ENCODE measurements around the gene LYAR. TPM values are rescaled to one million over a fixed set of nuclear protein-coding genes. Genes with fewer than 3 reads are reported as not detected.

Gene LYAR
- total RNA-seq, 1 experiment from 2014 or later = 37.5 TPM

GRCh38 chr4:4268776-4269175, 21.2 kb downstream of the LYAR start:
- H3K27ac ChIP-seq (ENCODE audit: low read length) = no peak overlapping the region
- TF ChIP-seq EZH2 (IDR thresholded peaks at IDR 0.05; ENCODE audit: low read length, unreplicated experiment) (no peak), EZH2phosphoT487 (IDR thresholded peaks at IDR 0.05; ENCODE audit: borderline replicate concordance, low read length) (no peak), CTCF (conservative IDR thresholded peaks at IDR 0.05; ENCODE audit: low read depth, low read length) (no peak)
- H3K4me2 ChIP-seq (ENCODE audit: low read length) = no peak overlapping the region
- ChIA-PET POLR2A (ENCODE audit: unreplicated experiment) (no interaction called here), CTCF (no interaction called here)
- H3K4me3 ChIP-seq (ENCODE audit: low read length) = no peak overlapping the region
- no peak overlapping the region for H3K9ac ChIP-seq (ENCODE audit: low read length)
- H3K79me2 ChIP-seq (ENCODE audit: low read length) = no peaks in the 10 kb centered on the region
- H2AFZ ChIP-seq (ENCODE audit: low read length) = no peak overlapping the region
- no peaks in the 10 kb centered on the region for H3K9me2 ChIP-seq (replicated peaks; ENCODE audit: low read length)
- no peak for DNase-seq
- BruUV-seq (replicated peaks) = no TSS peak
- ATAC-seq = no peak
- intact Hi-C loops (cut with micrococcal nuclease) = no loop called here
- H3K9me3 ChIP-seq (ENCODE audit: low read length) = no peaks in the 10 kb centered on the region
- peaks cover 10% of the 10 kb centered on the region; the same call in 1 of the 2 replicates for H3K4me1 ChIP-seq (ENCODE audit: insufficient read depth, low read length)
- H3K36me3 ChIP-seq (ENCODE audit: low read depth, low read length) = peaks cover 17% of the 10 kb centered on the region
- H3K27me3 ChIP-seq (ENCODE audit: low read length) = no peaks in the 10 kb centered on the region
- no peaks in the 10 kb centered on the region for H4K20me1 ChIP-seq (ENCODE audit: low read length)
- no peaks in the 10 kb centered on the region for H3F3A ChIP-seq (ENCODE audit: low read length, unreplicated experiment)

GRCh38 chr4:4267981-4268380, 22.0 kb downstream of the LYAR start:
- H3K9me2 ChIP-seq (replicated peaks; ENCODE audit: low read length) = no peaks in the 10 kb centered on the region
- no peak overlapping the region for H2AFZ ChIP-seq (ENCODE audit: low read length)
- ChIA-PET POLR2A (ENCODE audit: unreplicated experiment) (no interaction called here), CTCF (no interaction called here)
- H4K20me1 ChIP-seq (ENCODE audit: low read length) = no peaks in the 10 kb centered on the region
- H3K27ac ChIP-seq (ENCODE audit: low read length) = no peak overlapping the region
- H3K4me3 ChIP-seq (ENCODE audit: low read length) = no peak overlapping the region
- no peak for ATAC-seq
- no peaks in the 10 kb centered on the region for H3K27me3 ChIP-seq (ENCODE audit: low read length)
- H3K36me3 ChIP-seq (ENCODE audit: low read depth, low read length) = peaks cover 15% of the 10 kb centered on the region; the same call in 1 of the 2 replicates
- H3K4me2 ChIP-seq (ENCODE audit: low read length) = no peak overlapping the region
- H3K79me2 ChIP-seq (ENCODE audit: low read length) = no peaks in the 10 kb centered on the region
- no peak overlapping the region for H3K9ac ChIP-seq (ENCODE audit: low read length)
- H3F3A ChIP-seq (ENCODE audit: low read length, unreplicated experiment) = no peaks in the 10 kb centered on the region
- H3K4me1 ChIP-seq (ENCODE audit: insufficient read depth, low read length) = peaks cover 10% of the 10 kb centered on the region; the same call in 1 of the 2 replicates
- BruUV-seq (replicated peaks) = TSS peak; percentile 24
- TF ChIP-seq CTCF (conservative IDR thresholded peaks at IDR 0.05; ENCODE audit: low read depth, low read length) (no peak), EZH2phosphoT487 (IDR thresholded peaks at IDR 0.05; ENCODE audit: borderline replicate concordance, low read length) (no peak), EZH2 (IDR thresholded peaks at IDR 0.05; ENCODE audit: low read length, unreplicated experiment) (no peak)
- no peak for DNase-seq
- intact Hi-C loops (cut with micrococcal nuclease) = no loop called here
- no peaks in the 10 kb centered on the region for H3K9me3 ChIP-seq (ENCODE audit: low read length)

GRCh38 chr4:4260185-4260751, 29.7 kb downstream of the LYAR start:
- no peaks in the 10 kb centered on the region for H3K9me2 ChIP-seq (replicated peaks; ENCODE audit: low read length)
- H3K4me1 ChIP-seq (ENCODE audit: insufficient read depth, low read length) = peaks cover 5% of the 10 kb centered on the region; the same call in 1 of the 2 replicates
- CTCF ChIA-PET = interaction anchor here (1.0 kb wide), 1 partner anchor 10 kb away, joined by 3 read pairs; no protein-coding TSS in a partner anchor
- H3F3A ChIP-seq (ENCODE audit: low read length, unreplicated experiment) = no peaks in the 10 kb centered on the region
- POLR2A ChIA-PET (ENCODE audit: unreplicated experiment) = no interaction called here
- no peaks in the 10 kb centered on the region for H3K79me2 ChIP-seq (ENCODE audit: low read length)
- H3K9ac ChIP-seq (ENCODE audit: low read length) = no peak overlapping the region
- TF ChIP-seq CTCF (conservative IDR thresholded peaks at IDR 0.05; ENCODE audit: low read depth, low read length) = peak; percentile 71
- TF ChIP-seq EZH2phosphoT487 (IDR thresholded peaks at IDR 0.05; ENCODE audit: borderline replicate concordance, low read length) = no peak
- no peak for TF ChIP-seq EZH2 (IDR thresholded peaks at IDR 0.05; ENCODE audit: low read length, unreplicated experiment)
- no peaks in the 10 kb centered on the region for H3K36me3 ChIP-seq (ENCODE audit: low read depth, low read length)
- no peak overlapping the region for H3K4me3 ChIP-seq (ENCODE audit: low read length)
- peak; percentile 74 for DNase-seq
- no TSS peak for BruUV-seq (replicated peaks)
- ATAC-seq = peak; percentile 93
- H3K4me2 ChIP-seq (ENCODE audit: low read length) = peak overlapping the region; percentile 2; the same call in 1 of the 2 replicates
- no peaks in the 10 kb centered on the region for H4K20me1 ChIP-seq (ENCODE audit: low read length)
- H3K27ac ChIP-seq (ENCODE audit: low read length) = no peak overlapping the region
- 0 out of 2 replicates have a peak, but pooled peaks cover 6% of the 10 kb centered on the region for H3K27me3 ChIP-seq (ENCODE audit: low read length)
- H2AFZ ChIP-seq (ENCODE audit: low read length) = peak overlapping the region; percentile 22; the same call in 1 of the 2 replicates
- no peaks in the 10 kb centered on the region for H3K9me3 ChIP-seq (ENCODE audit: low read length)
- intact Hi-C loops (cut with micrococcal nuclease) = loop anchor here (1.0 kb wide), 1 partner anchor 75 kb away; no protein-coding TSS in a partner anchor
